Measurements from ENCODE around the gene IGF2BP1.
"Not testable (repeated sequence)": the region's sequence is repeated elsewhere in the genome, so short reads cannot be mapped to it uniquely, and the experiment has no call there.

Gene IGF2BP1

GRCh38 chr17:49054342-49055092, 57.3 kb downstream of the IGF2BP1 start:
- DNase-seq (ENCODE audit: low spot score), result no peak

DNA sequence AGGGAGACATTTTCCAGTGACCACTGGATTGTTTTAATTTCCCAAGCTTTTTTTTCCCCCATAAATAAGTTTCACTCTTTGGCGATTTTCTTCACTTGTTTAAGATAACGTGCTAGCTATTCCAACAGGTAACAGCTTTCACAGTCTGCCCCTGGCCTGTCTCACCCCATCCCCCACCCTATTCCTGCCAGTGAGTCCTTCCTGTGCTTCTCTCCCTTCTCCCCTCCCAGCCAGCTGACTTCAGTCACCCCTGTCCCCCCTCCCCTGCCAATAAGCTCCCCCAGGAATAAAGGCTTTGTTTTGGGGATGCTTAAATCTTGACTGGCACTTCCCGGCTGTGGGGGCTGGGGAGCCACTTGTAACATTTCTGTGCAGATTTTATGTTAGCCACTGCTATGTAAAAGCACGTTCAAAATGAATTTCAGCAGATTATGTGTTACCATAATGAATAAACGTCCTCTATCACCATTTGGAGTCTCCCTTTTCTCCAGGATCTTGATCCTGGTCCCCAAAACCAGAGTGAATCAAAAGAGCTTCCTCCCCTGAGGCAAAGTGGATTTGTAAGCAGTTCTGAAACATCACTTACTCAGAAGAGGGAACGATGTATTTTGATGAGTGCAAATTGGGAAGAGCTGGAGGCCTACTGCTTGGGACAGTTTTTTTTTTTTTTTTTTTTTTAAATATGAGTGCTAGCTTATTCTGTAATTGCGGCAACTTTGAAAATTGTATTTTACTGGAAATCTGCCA, 58.2 kb downstream of the IGF2BP1 start:
- no peak for DNase-seq (ENCODE audit: low spot score)

GRCh38 chr17:49061524-49061943, 64.3 kb downstream of the IGF2BP1 start:
- no peak for DNase-seq (ENCODE audit: low spot score)

DNA sequence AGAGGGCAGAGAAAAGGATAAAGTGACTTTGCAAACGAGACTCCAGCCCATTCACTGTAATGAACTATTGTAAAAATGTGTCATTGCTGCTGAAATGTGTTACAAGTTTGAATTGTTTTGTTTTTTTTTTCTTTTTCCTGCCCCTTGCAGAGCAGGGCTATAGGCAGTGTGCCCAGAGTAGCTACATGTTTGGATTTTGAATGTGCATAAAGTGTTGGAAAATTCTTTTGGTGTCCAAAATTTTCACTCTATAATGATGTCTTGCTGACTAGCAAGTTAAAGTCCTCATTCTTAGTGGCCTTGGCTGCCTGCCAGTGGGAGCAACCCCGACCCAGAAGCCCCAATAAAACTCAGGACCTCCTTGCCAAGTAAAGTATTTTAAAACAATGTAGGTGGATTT, 66.5 kb downstream of the IGF2BP1 start:
- no peak for DNase-seq (ENCODE audit: low spot score)

GRCh38 chr17:49067163-49067562, 70.0 kb downstream of the IGF2BP1 start:
- DNase-seq (ENCODE audit: low spot score), result no peak

- no peak for DNase-seq (ENCODE audit: low spot score)
Measured at GRCh38 chr17:49069585-49070273, 72.5 kb downstream of the IGF2BP1 start.

DNA sequence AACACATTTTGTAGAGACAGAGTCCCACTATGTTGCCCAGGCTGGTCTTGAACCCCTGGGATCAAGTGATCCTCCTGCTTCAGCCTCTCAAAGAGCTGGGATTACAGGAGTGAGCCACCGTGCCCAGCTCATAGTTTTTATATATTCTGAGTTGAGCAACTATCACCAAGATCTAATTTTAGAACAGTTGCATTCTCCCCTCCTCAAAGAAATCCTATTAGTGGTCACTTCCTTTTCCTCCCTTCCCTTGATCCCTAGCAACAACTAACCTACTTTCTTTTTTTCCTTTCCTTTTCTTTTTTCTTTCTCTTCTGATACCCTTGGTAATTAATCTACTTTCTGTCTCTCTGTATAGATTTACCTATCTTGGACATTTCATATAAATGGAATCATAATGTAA, 73.9 kb downstream of the IGF2BP1 start:
- DNase-seq (ENCODE audit: low spot score), result no peak

- DNase-seq (ENCODE audit: low spot score), result no peak
Measured at GRCh38 chr17:49074851-49075540, 77.8 kb downstream of the IGF2BP1 start.

- DNase-seq (ENCODE audit: low spot score), result no peak
Measured at GRCh38 chr17:49076573-49077384, 79.6 kb downstream of the IGF2BP1 start.

GRCh38 chr17:49078248-49078647, 81.1 kb downstream of the IGF2BP1 start:
- DNase-seq (ENCODE audit: low spot score), result no peak

DNA sequence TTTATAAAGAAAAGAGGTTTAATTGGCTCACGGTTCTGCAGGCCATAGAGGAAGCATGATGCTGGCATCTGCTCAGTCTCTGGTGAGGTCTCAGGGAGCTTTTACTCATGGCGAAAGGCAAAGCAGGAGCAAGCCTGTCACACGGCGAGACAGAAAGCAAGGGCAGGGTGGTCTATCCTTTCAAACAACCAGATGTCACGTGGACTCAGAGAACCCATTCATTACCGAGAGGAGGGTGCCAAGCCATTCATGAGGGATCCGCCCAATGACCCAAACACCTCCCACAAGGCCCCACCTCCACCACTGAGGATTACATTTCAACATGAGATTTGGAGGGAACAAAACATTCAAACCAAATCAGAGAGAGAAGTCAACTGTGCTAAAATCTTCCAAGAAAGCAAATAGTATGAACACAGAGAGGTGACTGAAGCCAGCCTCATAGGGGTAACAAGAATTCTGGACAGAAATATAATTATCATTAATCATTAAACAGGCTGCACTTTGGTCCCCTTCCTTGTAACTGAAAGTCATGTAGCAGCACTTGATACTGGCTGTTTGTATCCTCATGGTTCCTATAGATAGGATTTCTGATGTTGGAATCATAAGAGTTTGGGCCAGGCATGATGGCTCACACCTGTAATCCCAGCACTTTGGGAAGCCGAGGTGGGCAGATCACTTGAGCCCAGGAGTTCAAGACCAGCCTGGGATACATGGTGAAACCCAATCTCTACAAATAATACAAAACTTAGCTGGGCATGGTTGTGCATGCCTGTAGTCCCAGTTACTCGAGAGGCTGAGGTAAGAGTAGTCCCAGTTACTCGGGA, 82.9 kb downstream of the IGF2BP1 start:
- no peak for DNase-seq (ENCODE audit: low spot score)

- no peak for DNase-seq (ENCODE audit: low spot score)
Measured at GRCh38 chr17:49082231-49082630, 85.0 kb downstream of the IGF2BP1 start.

DNA sequence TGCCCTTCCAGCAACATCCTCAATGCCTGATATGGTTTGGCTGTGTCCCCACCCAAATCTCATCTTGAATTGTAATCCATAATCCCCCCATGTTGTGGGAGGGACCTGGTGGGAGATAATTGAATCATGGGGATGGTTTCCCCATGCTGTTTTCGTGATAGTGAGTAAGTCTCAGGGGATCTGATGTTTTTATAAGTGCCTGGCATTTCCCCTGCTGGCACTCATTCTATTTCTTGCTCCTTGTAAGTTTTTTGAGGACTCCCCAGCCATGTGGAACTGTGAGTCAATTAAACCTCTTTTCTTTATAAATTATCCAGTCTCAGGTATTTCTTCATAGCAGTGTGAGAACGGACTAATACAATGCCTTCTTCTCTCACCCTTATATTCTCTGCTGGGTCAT, 87.9 kb downstream of the IGF2BP1 start:
- not testable (repeated sequence) for DNase-seq (ENCODE audit: low spot score)

- no peak for DNase-seq (ENCODE audit: low spot score)
Measured at GRCh38 chr17:49085565-49086315, 88.6 kb downstream of the IGF2BP1 start.

DNA sequence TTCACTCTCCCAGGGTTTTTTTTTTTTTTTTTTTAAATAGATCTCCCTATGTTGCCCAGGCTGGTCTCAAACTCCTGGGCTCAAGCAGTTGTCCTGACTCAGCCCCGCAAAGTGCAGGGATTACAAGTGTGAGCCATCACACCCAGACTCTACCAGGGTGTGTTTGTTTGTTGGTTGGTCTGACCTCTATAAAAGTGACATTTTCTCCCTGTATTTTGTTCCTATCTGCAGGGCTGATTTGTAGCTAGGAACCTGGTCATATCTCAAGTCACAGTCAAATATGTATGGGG, 89.1 kb downstream of the IGF2BP1 start:
- DNase-seq (ENCODE audit: low spot score), result no peak

GRCh38 chr17:49086649-49087048, 89.5 kb downstream of the IGF2BP1 start:
- no peak for DNase-seq (ENCODE audit: low spot score)

DNA sequence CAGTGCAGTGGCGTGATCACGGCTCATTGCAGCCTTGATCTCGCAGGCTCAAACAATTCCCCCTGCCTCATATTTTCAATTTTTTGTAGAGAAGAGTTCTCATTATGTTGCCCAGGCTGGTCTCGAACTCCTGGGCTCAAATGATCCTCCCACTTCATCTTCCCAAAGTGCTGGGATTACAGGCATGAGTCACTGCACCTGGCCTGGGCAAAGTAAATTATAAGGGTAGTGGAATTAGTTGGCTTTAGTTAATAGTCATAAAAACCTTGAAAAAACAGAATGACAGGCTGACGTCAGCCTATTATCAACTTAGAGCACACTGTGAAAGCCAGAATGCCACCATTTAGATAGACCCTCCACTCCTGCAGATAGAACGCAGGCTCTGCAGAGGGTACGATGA, 91.9 kb downstream of the IGF2BP1 start:
- DNase-seq (ENCODE audit: low spot score), result no peak

GRCh38 chr17:49090878-49091594, 93.9 kb downstream of the IGF2BP1 start:
- no peak for DNase-seq (ENCODE audit: low spot score)

DNA sequence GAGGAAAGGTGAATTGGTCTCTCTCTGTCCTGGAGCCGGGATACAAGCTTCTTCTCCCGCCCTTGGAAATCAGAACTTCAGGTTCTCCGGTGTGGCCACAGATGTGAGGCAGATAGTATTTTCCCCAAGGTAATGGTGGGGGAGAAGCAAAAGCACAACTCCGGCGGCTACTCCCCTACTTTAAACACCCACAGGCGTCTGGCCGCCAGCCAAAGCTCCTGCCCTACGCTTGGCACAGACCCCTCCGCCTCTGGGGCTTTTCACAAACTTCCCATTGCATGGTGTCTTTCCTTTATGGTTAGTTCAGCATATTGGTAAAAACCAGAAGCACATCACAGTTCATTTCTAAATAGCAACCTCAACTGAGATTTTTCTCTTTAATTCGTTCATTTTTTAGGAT, 95.9 kb downstream of the IGF2BP1 start:
- no peak for DNase-seq (ENCODE audit: low spot score)

Data from ecto neural progenitor cell (in vitro differentiated cells).